GM19395 (cell line): ENCODE results near the gene SLC25A18.
"Not testable (repeated sequence)": the region's sequence is repeated elsewhere in the genome, so short reads cannot be mapped to it uniquely, and the experiment has no call there.

Source experiments
- ATAC-seq: cut with Tn5 transposase; IDR thresholded peaks from one replicate; pipeline ENCODE4 v1.9.1; 2021; ENCODE audit warnings: mild to moderate bottlenecking, moderate library complexity; ENCODE audit not compliant: unreplicated experiment

The SLC25A18 gene

GRCh38 chr22:17562906-17563870 is at the start of gene SLC25A18:
SLC25A18 (plus strand) TSS chr22:17563498; CDS start chr22:17579945, 16,447 bp downstream.
- ATAC-seq: no peak

- no peak for ATAC-seq
Measured at GRCh38 chr22:17513612-17514011, 49.7 kb upstream of the SLC25A18 start.

- ATAC-seq: no peak
Measured at GRCh38 chr22:17514084-17514483, 49.2 kb upstream of the SLC25A18 start.

- ATAC-seq: no peak
Measured at GRCh38 chr22:17518406-17518805, 44.9 kb upstream of the SLC25A18 start.

- ATAC-seq: not testable (repeated sequence)
Measured at GRCh38 chr22:17521971-17522370, 41.3 kb upstream of the SLC25A18 start.

GRCh38 chr22:17523925-17524324 is 39.4 kb upstream of the SLC25A18 start:
- no peak for ATAC-seq

GRCh38 chr22:17536269-17536668 is 27.0 kb upstream of the SLC25A18 start:
- no peak for ATAC-seq

- no peak for ATAC-seq
Measured at GRCh38 chr22:17537155-17537554, 26.1 kb upstream of the SLC25A18 start.

GRCh38 chr22:17540481-17540880 is 22.8 kb upstream of the SLC25A18 start:
- ATAC-seq: no peak

- no peak for ATAC-seq
Measured at GRCh38 chr22:17541476-17541875, 21.8 kb upstream of the SLC25A18 start.

- no peak for ATAC-seq
Measured at GRCh38 chr22:17542452-17542851, 20.8 kb upstream of the SLC25A18 start.

GRCh38 chr22:17548010-17548755 is 15.1 kb upstream of the SLC25A18 start:
- no peak for ATAC-seq

- no peak for ATAC-seq
Measured at GRCh38 chr22:17548756-17549035, 14.6 kb upstream of the SLC25A18 start.

GRCh38 chr22:17549183-17549582 is 14.1 kb upstream of the SLC25A18 start:
- no peak for ATAC-seq

GRCh38 chr22:17549655-17550054 is 13.6 kb upstream of the SLC25A18 start:
- ATAC-seq: no peak

GRCh38 chr22:17552737-17553136 is 10.6 kb upstream of the SLC25A18 start:
- ATAC-seq: no peak

- ATAC-seq: no peak
Measured at GRCh38 chr22:17554814-17555213, 8.5 kb upstream of the SLC25A18 start.

GRCh38 chr22:17559188-17559587 is 4.1 kb upstream of the SLC25A18 start:
- ATAC-seq: no peak

GRCh38 chr22:17563936-17564391 is 666 bp downstream of the SLC25A18 start:
- ATAC-seq: no peak

- ATAC-seq: not testable (repeated sequence)
Measured at GRCh38 chr22:17566016-17566687, 2.9 kb downstream of the SLC25A18 start.

- ATAC-seq: no peak
Measured at GRCh38 chr22:17566776-17567175, 3.5 kb downstream of the SLC25A18 start.
